HL-60 (cell line): ENCODE results near the gene ARL13B.

Experiments used
- DNase-seq, 2 experiments: peaks; one replicate each; pipeline ENCODE4 v3.0.0-alpha.2; 2010 to 2020; ENCODE audit warnings: low read depth in 1 of 2, low spot score in 1 of 2
- H3K27ac ChIP-seq: fragments of 250-450 bp; sonication (Bioruptor Pico); replicated peaks from 2 replicates; pipeline ENCODE4 v1.5.1; 2020; ENCODE audit warnings: mild to moderate bottlenecking, moderate library complexity
- H3K27me3 ChIP-seq: fragments of 250-450 bp; sonication (Bioruptor Pico); 2 replicates; pipeline ENCODE4 v1.5.1; 2021; ENCODE audit warnings: mild to moderate bottlenecking, moderate library complexity; ENCODE audit not compliant: insufficient read depth, poor library complexity, severe bottlenecking
- H3K4me3 ChIP-seq: replicated peaks from 2 replicates; pipeline ENCODE4 v1.5.1; 2011; ENCODE audit warnings: mild to moderate bottlenecking, control low read depth, low read length; ENCODE audit not compliant: insufficient read depth
- CTCF ChIP-seq: IDR thresholded peaks from one replicate; pipeline ENCODE4 v1.5.1; 2011; ENCODE audit warnings: low read length, control low read depth, inconsistent platforms; ENCODE audit not compliant: insufficient read depth
- GABPA ChIP-seq: IDR thresholded peaks from 2 replicates; pipeline ENCODE4 v1.6.1; 2012; ENCODE audit warnings: low read depth
- POLR2AphosphoS5 ChIP-seq: IDR thresholded peaks from 2 replicates; pipeline ENCODE4 v1.6.1; 2012; ENCODE audit warnings: low read depth
- REST ChIP-seq: IDR thresholded peaks from 2 replicates; pipeline ENCODE4 v1.6.1; 2012; ENCODE audit warnings: low read depth; ENCODE audit not compliant: insufficient replicate concordance
- SPI1 ChIP-seq: IDR thresholded peaks from 2 replicates; pipeline ENCODE4 v1.6.1; 2012; ENCODE audit warnings: low read depth, mild to moderate bottlenecking, borderline replicate concordance

The ARL13B gene

GRCh38 chr3:94065819-94066480 lies 86.0 kb downstream of the ARL13B start:
- TF ChIP-seq GABPA (no peak), CTCF (no peak), POLR2AphosphoS5 (no peak), REST (no peak), SPI1 (no peak)
- Histone ChIP-seq H3K27ac (no peak overlapping the region), H3K27me3 (no peaks in the 10 kb centered on the region), H3K4me3 (no peak overlapping the region)
- DNase-seq = no peak

GRCh38 chr3:94066506-94067500 lies 86.8 kb downstream of the ARL13B start:
- DNase-seq = no peak
- no peak overlapping the region for H3K27ac ChIP-seq
- no peak overlapping the region for H3K4me3 ChIP-seq
- no peaks in the 10 kb centered on the region for H3K27me3 ChIP-seq
- no peak for TF ChIP-seq REST
- TF ChIP-seq SPI1 = no peak
- no peak for TF ChIP-seq GABPA
- no peak for TF ChIP-seq POLR2AphosphoS5
- no peak for TF ChIP-seq CTCF

GRCh38 chr3:94069194-94069813 lies 89.3 kb downstream of the ARL13B start:
- no peak overlapping the region for H3K4me3 ChIP-seq
- TF ChIP-seq POLR2AphosphoS5 (no peak), SPI1 (no peak), GABPA (no peak), CTCF (peak; percentile 14)
- DNase-seq = no peak
- no peak overlapping the region for H3K27ac ChIP-seq
- H3K27me3 ChIP-seq = no peaks in the 10 kb centered on the region
